Right lobe of liver (tissue), 4 donors: ENCODE data around the gene BMP7.

Experiments used
- CTCF ChIP-seq, 4 donors: fragments of 200-600 bp in 3 of 4; fragments of 450-650 bp in 1 of 4; IDR thresholded peaks; one replicate each; pipeline versions ENCODE4 v1.5.1 to v1.8.0; 2016 to 2022; ENCODE audit warnings: antibody characterized with exemption in 4 of 4, mild to moderate bottlenecking in 2 of 4
- POLR2A ChIP-seq: fragments of 450-650 bp; IDR thresholded peaks from one replicate; pipeline ENCODE4 v1.6.1; 2017; ENCODE audit warnings: antibody characterized with exemption, mild to moderate bottlenecking
- donor health status: DM: no; HTN: no; CAD: no.
- donor health status: DM: no; HTN: no; CAD: no.
- donor health status: DM: no; HTN: yes; CAD: no.

- TF ChIP-seq POLR2A (no peak), CTCF (IDR thresholded peaks at IDR 0.05) (no peak)
Measured at GRCh38 chr20:57190536-57191264, 75.7 kb downstream of the BMP7 start.
